Measurements from ENCODE around the gene FBRSL1.

FBRSL1 gene

DNA sequence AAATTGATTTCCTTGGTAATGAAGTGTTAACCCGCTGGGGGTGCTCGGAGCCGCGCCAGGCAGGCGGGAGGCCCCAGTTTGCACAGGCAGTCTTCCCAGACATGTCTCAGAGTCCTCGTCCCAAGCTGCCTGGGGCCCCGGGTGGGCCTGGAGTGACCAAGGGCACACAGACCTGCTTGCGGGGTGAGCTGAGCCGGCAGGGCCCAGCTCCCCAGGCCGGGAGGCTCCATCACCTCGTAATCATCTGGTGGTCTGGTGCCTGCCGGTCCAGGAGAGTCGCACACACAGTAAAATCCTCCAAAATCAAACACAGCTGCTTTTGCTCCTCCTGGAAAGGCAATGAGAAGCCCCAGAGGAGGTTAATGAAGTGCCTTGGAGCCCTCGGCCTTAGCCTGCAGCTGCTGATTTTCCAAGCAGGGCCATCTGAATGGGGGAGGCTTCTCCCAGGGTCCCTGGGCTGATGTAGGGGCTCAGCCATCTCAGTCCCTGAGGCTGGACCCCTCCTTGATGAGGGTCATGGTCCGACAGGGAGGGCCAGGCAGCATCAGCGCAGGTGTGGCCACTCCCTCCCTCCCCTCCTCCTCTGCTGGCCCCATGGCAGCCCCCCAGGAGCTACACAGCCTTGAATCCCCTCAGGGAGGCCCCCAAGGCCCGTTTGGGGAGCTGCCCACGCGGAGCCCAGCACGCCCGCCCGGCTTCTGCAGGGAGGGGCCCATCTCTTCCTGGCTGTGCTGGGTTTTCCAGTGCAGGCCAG lies 39.4 kb upstream of the FBRSL1 start:
- TF ChIP-seq CTCF (IDR thresholded peaks at IDR 0.05; ENCODE audit: low read depth, low read length) = no peak
- H3K4me3 ChIP-seq (ENCODE audit: low read depth, low read length) = no peak overlapping the region

GRCh38 chr12:132451172-132451835 lies 38.6 kb upstream of the FBRSL1 start:
- TF ChIP-seq CTCF (IDR thresholded peaks at IDR 0.05; ENCODE audit: low read depth, low read length) = no peak
- no peak overlapping the region for H3K4me3 ChIP-seq (ENCODE audit: low read depth, low read length)

GRCh38 chr12:132451836-132452195 lies 38.1 kb upstream of the FBRSL1 start:
- TF ChIP-seq CTCF (IDR thresholded peaks at IDR 0.05; ENCODE audit: low read depth, low read length) = no peak

GRCh38 chr12:132452596-132453350 lies 37.2 kb upstream of the FBRSL1 start:
- TF ChIP-seq CTCF (IDR thresholded peaks at IDR 0.05; ENCODE audit: low read depth, low read length) = no peak
- no peak overlapping the region for H3K4me3 ChIP-seq (ENCODE audit: low read depth, low read length)

More at GRCh38 chr12:132451836-132452195, 38.1 kb upstream of the FBRSL1 start:
- no peak overlapping the region for H3K4me3 ChIP-seq (ENCODE audit: low read depth, low read length)

- no peak for TF ChIP-seq CTCF (IDR thresholded peaks at IDR 0.05; ENCODE audit: low read depth, low read length)
- no peak overlapping the region for H3K4me3 ChIP-seq (ENCODE audit: low read depth, low read length)
Measured at GRCh38 chr12:132453361-132454192, 36.4 kb upstream of the FBRSL1 start.

GRCh38 chr12:132454193-132454932 lies 35.6 kb upstream of the FBRSL1 start:
- no peak for TF ChIP-seq CTCF (IDR thresholded peaks at IDR 0.05; ENCODE audit: low read depth, low read length)
- H3K4me3 ChIP-seq (ENCODE audit: low read depth, low read length) = no peak overlapping the region

Data from WI38 (cell line).